Stomach (tissue), 4 donors: ENCODE data around the gene CYP1A2.

Source experiments
- EP300 ChIP-seq: sonication (generic); formaldehyde crosslinking; IDR thresholded peaks from one replicate; pipeline ENCODE4 v1.6.1; 2017; ENCODE audit warnings: antibody characterized with exemption
- POLR2A ChIP-seq, 4 donors: fragments of 450-650 bp; IDR thresholded peaks; one replicate each; pipeline ENCODE4 v1.6.1; 2016; ENCODE audit warnings: antibody characterized with exemption in 4 of 4, control low read depth in 2 of 4, mild to moderate bottlenecking in 1 of 4, moderate library complexity in 1 of 4
- POLR2AphosphoS5 ChIP-seq, 3 donors: sonication (generic); formaldehyde crosslinking; IDR thresholded peaks; one replicate each; pipeline ENCODE4 v1.6.1; 2016; ENCODE audit warnings: antibody characterized with exemption in 3 of 3
- TF ChIP-seq, protein P1 (sequence below), 7 experiments: fragments of 450-650 bp in 4 of 7; fragments of 200-600 bp in 3 of 7; sonication (generic) in 3 of 7; IDR thresholded peaks; one replicate each; pipeline ENCODE4 v1.5.1; 2016 to 2019; ENCODE audit warnings: antibody characterized with exemption in 7 of 7, control low read depth in 2 of 7, mild to moderate bottlenecking in 1 of 7

DNA sequence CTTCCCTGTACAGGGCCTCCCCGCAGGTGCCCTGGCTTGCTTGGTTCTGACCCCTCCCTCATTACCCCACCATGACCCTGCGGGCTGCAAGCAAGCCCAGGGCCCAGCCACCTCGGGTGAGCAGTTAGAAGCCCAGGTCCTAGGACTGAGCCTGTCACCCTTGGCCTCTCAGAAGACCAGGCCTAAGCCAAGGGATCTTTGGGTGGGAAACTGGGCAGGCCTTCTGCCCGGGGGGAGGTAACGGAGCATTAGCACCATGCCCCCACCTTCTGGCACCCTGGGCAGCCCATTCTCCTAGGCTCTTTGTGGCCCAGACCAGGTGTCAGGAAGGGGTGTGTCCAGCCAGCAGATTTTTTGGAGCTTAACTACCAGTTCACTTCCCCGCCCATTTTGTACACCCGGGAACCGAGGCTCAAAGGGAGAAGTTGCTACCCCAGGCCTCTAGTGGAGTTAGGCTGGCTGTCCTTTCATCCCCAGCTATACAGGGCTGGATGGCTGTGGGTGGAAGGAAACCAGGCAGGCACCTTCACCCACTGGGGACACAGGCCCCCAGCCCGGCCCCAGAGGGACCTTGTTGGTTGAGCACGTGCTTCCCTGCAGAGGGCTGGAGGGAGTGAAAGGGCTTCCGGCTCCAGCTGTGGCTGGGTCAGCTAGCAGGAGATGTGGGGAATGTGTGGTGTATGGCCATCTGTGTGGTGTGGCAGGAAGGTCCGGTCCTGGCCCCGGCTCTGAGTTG is 34.6 kb downstream of the CYP1A2 start:
- TF ChIP-seq POLR2A (IDR thresholded peaks at IDR 0.05) (no peak), EP300 (no peak), POLR2AphosphoS5 (IDR thresholded peaks at IDR 0.05) (no peak)
- TF ChIP-seq, protein P1, sequence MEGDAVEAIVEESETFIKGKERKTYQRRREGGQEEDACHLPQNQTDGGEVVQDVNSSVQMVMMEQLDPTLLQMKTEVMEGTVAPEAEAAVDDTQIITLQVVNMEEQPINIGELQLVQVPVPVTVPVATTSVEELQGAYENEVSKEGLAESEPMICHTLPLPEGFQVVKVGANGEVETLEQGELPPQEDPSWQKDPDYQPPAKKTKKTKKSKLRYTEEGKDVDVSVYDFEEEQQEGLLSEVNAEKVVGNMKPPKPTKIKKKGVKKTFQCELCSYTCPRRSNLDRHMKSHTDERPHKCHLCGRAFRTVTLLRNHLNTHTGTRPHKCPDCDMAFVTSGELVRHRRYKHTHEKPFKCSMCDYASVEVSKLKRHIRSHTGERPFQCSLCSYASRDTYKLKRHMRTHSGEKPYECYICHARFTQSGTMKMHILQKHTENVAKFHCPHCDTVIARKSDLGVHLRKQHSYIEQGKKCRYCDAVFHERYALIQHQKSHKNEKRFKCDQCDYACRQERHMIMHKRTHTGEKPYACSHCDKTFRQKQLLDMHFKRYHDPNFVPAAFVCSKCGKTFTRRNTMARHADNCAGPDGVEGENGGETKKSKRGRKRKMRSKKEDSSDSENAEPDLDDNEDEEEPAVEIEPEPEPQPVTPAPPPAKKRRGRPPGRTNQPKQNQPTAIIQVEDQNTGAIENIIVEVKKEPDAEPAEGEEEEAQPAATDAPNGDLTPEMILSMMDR (IDR thresholded peaks at IDR 0.05) = no peak
